K562 (cell line): ENCODE results near the gene LITAF. TPM values are rescaled to one million over a fixed set of nuclear protein-coding genes. Genes with fewer than 3 reads are reported as not detected.

Source experiments
- ATAC-seq: fragments of 200-7000 bp; cut with Tn5 transposase; 3 replicates; pipeline ENCODE4 v1.9.1; 2020; ENCODE audit warnings: moderate library complexity
- BruUV-seq: library from RNA; stranded (reverse); fragments of 400-500 nt; replicated peaks from 2 replicates; lab custom pipeline; 2021; lab: Mats Ljungman, UMichigan
- CTCF ChIA-PET: fragments of 300-600 bp; formaldehyde crosslinking; extraction: SDS; loops from one replicate; lab custom pipeline; 2021; ENCODE audit warnings: low intra/inter-chr PET ratio; lab: Yijun Ruan, JAX
- POLR2A ChIA-PET: fragments of 300-600, 350-650 bp; sonication (Branson Sonifier 250); formaldehyde crosslinking; extraction: SDS; loops from one replicate; lab custom pipeline; 2021; ENCODE audit warnings: antibody characterized with exemption, inconsistent platforms; lab: Yijun Ruan, JAX
- DNase-seq, 4 experiments: peaks; one replicate each; pipeline versions ENCODE4 v3.0.0 to v3.0.0-alpha.2; 2011 to 2018; ENCODE audit warnings: low spot score in 3 of 4, mixed read lengths in 3 of 4; ENCODE audit errors: extremely low read depth in 1 of 4
- FAIRE-seq: peaks from 2 replicates; lab custom pipeline; 2011; peaks lifted over from hg19 to GRCh38; lab: Jason Lieb, UNC
- H2AFZ ChIP-seq: 2 replicates; pipeline ENCODE4 v1.6.0; 2011; ENCODE audit warnings: low read depth, low read length, control low read depth, inconsistent platforms
- H3K27ac ChIP-seq: fragments of 200-600 bp; 3 replicates; pipeline ENCODE4 v1.8.0; 2011; ENCODE audit warnings: low read depth, mild to moderate bottlenecking, control low read depth, inconsistent platforms, low read length, moderate library complexity, mixed read lengths; ENCODE audit errors: extremely low read depth
- H3K27me3 ChIP-seq, 2 experiments: fragments of 300-600 bp in 1 of 2; 2 replicates in 1 of 2; 3 replicates in 1 of 2; pipeline versions ENCODE4 v1.6.0 to v1.8.0; 2011; ENCODE audit warnings: inconsistent platforms in 2 of 2, low read length in 2 of 2, mild to moderate bottlenecking in 1 of 2, mixed read lengths in 1 of 2, moderate library complexity in 1 of 2; ENCODE audit not compliant: control insufficient read depth in 2 of 2, insufficient read depth in 2 of 2
- H3K36me3 ChIP-seq: fragments of 300-600 bp; 3 replicates; pipeline ENCODE4 v1.8.0; 2011; ENCODE audit warnings: mild to moderate bottlenecking, low read length, inconsistent platforms; ENCODE audit not compliant: control insufficient read depth, insufficient read depth
- H3K4me1 ChIP-seq, 2 experiments: fragments of 200-600 bp in 1 of 2; replicated peaks in 1 of 2; 2 replicates in 1 of 2; 3 replicates in 1 of 2; pipeline versions ENCODE4 v1.5.1 to v1.8.0; 2011; ENCODE audit warnings: inconsistent platforms in 2 of 2, low read length in 2 of 2, mild to moderate bottlenecking in 1 of 2, mixed read lengths in 1 of 2, moderate library complexity in 1 of 2; ENCODE audit not compliant: control insufficient read depth in 2 of 2, insufficient read depth in 2 of 2
- H3K4me2 ChIP-seq: 2 replicates; pipeline ENCODE4 v1.6.1; 2011; ENCODE audit warnings: low read length, control low read depth, inconsistent platforms, mixed read lengths; ENCODE audit not compliant: insufficient read depth
- H3K4me3 ChIP-seq: fragments of 200-600 bp; sonication (generic), shearing (Covaris generic); 2 replicates; pipeline ENCODE4 v1.5.1; 2016; ENCODE audit warnings: control low read depth, inconsistent platforms
- H3K79me2 ChIP-seq: fragments of 200-600 bp; 3 replicates; pipeline ENCODE4 v1.8.0; 2011; ENCODE audit warnings: low read length, inconsistent platforms; ENCODE audit not compliant: control insufficient read depth, insufficient read depth
- H3K9ac ChIP-seq, 2 experiments: 2 replicates each; pipeline versions ENCODE4 v1.6.0 to v1.6.1; 2011; ENCODE audit warnings: low read depth in 2 of 2, low read length in 2 of 2, control low read depth in 1 of 2, inconsistent platforms in 1 of 2, mild to moderate bottlenecking in 1 of 2, mixed read lengths in 1 of 2; ENCODE audit not compliant: insufficient read depth in 1 of 2
- H3K9me1 ChIP-seq: one replicate; pipeline ENCODE4 v1.6.0; 2011; ENCODE audit warnings: inconsistent platforms, mild to moderate bottlenecking, low read length, moderate library complexity; ENCODE audit not compliant: control insufficient read depth, insufficient read depth
- H3K9me3 ChIP-seq: replicated peaks from 2 replicates; pipeline ENCODE4 v1.5.1; 2011; ENCODE audit warnings: low read depth, low read length, inconsistent platforms; ENCODE audit not compliant: control insufficient read depth, insufficient read depth
- H4K20me1 ChIP-seq: replicated peaks from 2 replicates; pipeline ENCODE4 v1.6.1; 2011; ENCODE audit warnings: low read length, inconsistent platforms, mixed read lengths; ENCODE audit not compliant: control insufficient read depth, insufficient read depth
- RBFOX2 ChIP-seq: fragments of 200-400 bp; formaldehyde crosslinking; IDR thresholded peaks from 2 replicates; pipeline ENCODE4 v1.6.1; 2017; ENCODE audit warnings: low read depth, mild to moderate bottlenecking, low read length, moderate library complexity
- VEZF1 ChIP-seq: fragments of 200-800 bp; sonication (Bioruptor generic); IDR thresholded peaks from 2 replicates; pipeline ENCODE4 v1.6.1; 2017; ENCODE audit warnings: missing genetic modification characterization, missing compliant biosample characterization
- ZNF263 ChIP-seq: sonication (generic); formaldehyde crosslinking; IDR thresholded peaks from 2 replicates; pipeline ENCODE4 v1.8.0; 2022; ENCODE audit warnings: mild to moderate bottlenecking, missing genetic modification reagents, borderline replicate concordance
- WGBS: fragments of 100-300 bp; shearing (Covaris generic); methylation state at CpG from one replicate; pipeline ENCODE4 v1.1.6; 2016; ENCODE audit warnings: low coverage, mixed read lengths; ENCODE audit not compliant: insufficient coverage; ENCODE audit errors: missing lambda C conversion rate; 5-methylcytosine and 5-hydroxymethylcytosine counted together
- in situ Hi-C: fragments of 300-500 bp; cut with MboI; formaldehyde crosslinking; loops from 4 replicates; pipeline ENCODE4 v1.15.0; 2018; ENCODE audit warnings: inconsistent platforms, mixed read lengths
- intact Hi-C: fragments of 100-400 bp; cut with micrococcal nuclease; formaldehyde crosslinking; loops from 2 replicates; pipeline ENCODE4 v1.14.2; 2022
- polyA plus RNA-seq, 8 experiments: library from polyadenylated mRNA; depleted of rRNA in 4 of 8; stranded (reverse) in 5 of 8; unstranded in 3 of 8; fragments of >200 nt; fragmentation: Nextera tagmentation in 2 of 8; fragmentation: Illumina TruSeq in 1 of 8; extraction: Ambion mirVana in 2 of 8; extraction: Trizol in 1 of 8; gene quantifications; 2 replicates each; pipeline versions ENCODE4 v1.2.1 to v1.2.3, GENCODE V29; 2011 to 2014; ENCODE audit warnings: inconsistent platforms in 1 of 8, missing spikeins in 1 of 8
- total RNA-seq, 7 experiments: library from RNA; depleted of rRNA in 6 of 7; stranded (reverse); fragments of >200 nt in 6 of 7; fragmentation: Illumina TruSeq in 2 of 7; extraction: Trizol in 2 of 7; gene quantifications; 2 replicates each; pipeline versions ENCODE4 v1.2.1 to v1.2.3, GENCODE V29; 2011 to 2021; ENCODE audit warnings: low replicate concordance in 1 of 7

The LITAF gene
- total and polyA plus RNA-seq, 9 of the 15 experiments (the other 6 are each of a cell fraction or from before 2014, with no cell fraction given): 4.1 to 17.8 (median 11.9) TPM

- no peak for ATAC-seq
- no peak for FAIRE-seq
- DNase-seq: no peak
- Histone ChIP-seq H2AFZ (no peak overlapping the region), H3K27ac (no peak overlapping the region), H3K4me1 (no peaks in the 10 kb centered on the region; a peak in 2 of 5 replicates), H3K9me1 (no peaks in the 10 kb centered on the region), H3K9me3 (no peaks in the 10 kb centered on the region), H3K27me3 (peaks cover 0 to 16% of the 10 kb centered on the region in 2 experiments; a peak in 2 of 5 replicates), H3K4me3 (no peak overlapping the region)
- no TSS peak for BruUV-seq
- 42% methylated on average over 3 of the region's 4 CpGs for WGBS
- ChIA-PET POLR2A (interaction anchor here (0.6 to 1.6 kb wide), 4 partner anchors 11 to 654 kb away, joined by 3 to 11 read pairs (median 3); partner anchors contain the start of gene DEXI), CTCF (no interaction called here)
- no peak for TF ChIP-seq RBFOX2
- TF ChIP-seq ZNF263 (CRISPR knock-in tag): peak; percentile 84
- TF ChIP-seq VEZF1 (CRISPR knock-in tag): peak; percentile 26; the same call in 1 of the 2 replicates
- TF ChIP-seq, all 486 proteins: peak for 2
- Histone ChIP-seq H3K4me2 (no peak overlapping the region), H3K79me2 (no peaks in the 10 kb centered on the region), H3K9ac (no peak overlapping the region), H4K20me1 (no peaks in the 10 kb centered on the region), H3K36me3 (no peaks in the 10 kb centered on the region)
- in situ Hi-C loops (no loop called here), intact Hi-C loops (no loop called here)
Measured at GRCh38 chr16:11596572-11597226, 10.0 kb upstream of the LITAF start.
